ENCODE data around the gene TMEM191C.
"Not testable (repeated sequence)": the region's sequence is repeated elsewhere in the genome, so short reads cannot be mapped to it uniquely, and the experiment has no call there.

- not testable (repeated sequence) for TF ChIP-seq POLR2A, EP300 (IDR thresholded peaks at IDR 0.05)
- TF ChIP-seq, protein P1, sequence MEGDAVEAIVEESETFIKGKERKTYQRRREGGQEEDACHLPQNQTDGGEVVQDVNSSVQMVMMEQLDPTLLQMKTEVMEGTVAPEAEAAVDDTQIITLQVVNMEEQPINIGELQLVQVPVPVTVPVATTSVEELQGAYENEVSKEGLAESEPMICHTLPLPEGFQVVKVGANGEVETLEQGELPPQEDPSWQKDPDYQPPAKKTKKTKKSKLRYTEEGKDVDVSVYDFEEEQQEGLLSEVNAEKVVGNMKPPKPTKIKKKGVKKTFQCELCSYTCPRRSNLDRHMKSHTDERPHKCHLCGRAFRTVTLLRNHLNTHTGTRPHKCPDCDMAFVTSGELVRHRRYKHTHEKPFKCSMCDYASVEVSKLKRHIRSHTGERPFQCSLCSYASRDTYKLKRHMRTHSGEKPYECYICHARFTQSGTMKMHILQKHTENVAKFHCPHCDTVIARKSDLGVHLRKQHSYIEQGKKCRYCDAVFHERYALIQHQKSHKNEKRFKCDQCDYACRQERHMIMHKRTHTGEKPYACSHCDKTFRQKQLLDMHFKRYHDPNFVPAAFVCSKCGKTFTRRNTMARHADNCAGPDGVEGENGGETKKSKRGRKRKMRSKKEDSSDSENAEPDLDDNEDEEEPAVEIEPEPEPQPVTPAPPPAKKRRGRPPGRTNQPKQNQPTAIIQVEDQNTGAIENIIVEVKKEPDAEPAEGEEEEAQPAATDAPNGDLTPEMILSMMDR (IDR thresholded peaks at IDR 0.05), result not testable (repeated sequence)
Observed at GRCh38 chr22:21454998-21455333, 12.2 kb upstream of the TMEM191C start.
